ENCODE results near the gene PLAAT5. TPM values are rescaled to one million over a fixed set of nuclear protein-coding genes. Genes with fewer than 3 reads are reported as not detected.

PLAAT5 gene
- total RNA-seq, 1 donor from 2014 or later, result not detected

Other genes with a start within 250 kb of the PLAAT5 start
- not detected in 2 replicates for gene SLC22A25, start 247.6 kb downstream of the PLAAT5 start, total RNA-seq
- gene SLC22A9, start 121.4 kb downstream of the PLAAT5 start, total RNA-seq, result not detected in 2 replicates
- gene LGALS12, start 14.9 kb upstream of the PLAAT5 start, total RNA-seq, result not detected in 2 replicates
- 8.8 and 31.9 TPM in 2 replicates for gene PLAAT4, start 45.6 kb upstream of the PLAAT5 start, total RNA-seq
- not detected in 2 replicates for gene PLAAT2, start 72.2 kb upstream of the PLAAT5 start, total RNA-seq
- 21.7 and 44.8 TPM in 2 replicates for gene PLAAT3, start 123.3 kb upstream of the PLAAT5 start, total RNA-seq
- 69.5 and 91.6 TPM in 2 replicates for gene ATL3, start 180.2 kb upstream of the PLAAT5 start, total RNA-seq
- 96.8 and 102 TPM in 2 replicates for gene RTN3, start 190.3 kb upstream of the PLAAT5 start, total RNA-seq